NCI-H774 (cell line): ENCODE data around the gene AATK.
"Not testable (repeated sequence)": the region's sequence is repeated elsewhere in the genome, so short reads cannot be mapped to it uniquely, and the experiment has no call there.

Experiments
- DNase-seq: peaks from one replicate; lab custom pipeline; 2025; lab: John Stamatoyannopoulos, UW

The AATK gene

DNA sequence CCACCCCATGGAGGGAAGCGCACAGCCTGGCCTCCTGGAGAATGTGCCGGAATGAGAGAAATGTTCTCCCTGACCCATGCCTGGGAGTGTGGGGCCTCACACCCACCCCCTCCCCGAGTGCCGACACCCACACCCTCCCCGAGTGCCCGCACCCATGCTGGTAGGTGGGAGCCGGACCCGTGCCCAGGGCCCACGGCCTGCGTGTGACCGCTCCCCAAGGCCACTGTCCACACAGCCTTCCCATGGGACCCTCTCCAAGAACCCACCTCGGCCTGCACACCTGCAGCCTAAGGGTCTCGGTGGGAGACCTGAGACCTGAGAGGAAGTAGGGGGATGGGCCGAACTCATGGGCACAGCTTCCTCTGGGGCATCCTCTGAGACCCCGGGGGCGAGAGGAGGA is 4.0 kb downstream of the AATK start:
- DNase-seq: no peak

DNA sequence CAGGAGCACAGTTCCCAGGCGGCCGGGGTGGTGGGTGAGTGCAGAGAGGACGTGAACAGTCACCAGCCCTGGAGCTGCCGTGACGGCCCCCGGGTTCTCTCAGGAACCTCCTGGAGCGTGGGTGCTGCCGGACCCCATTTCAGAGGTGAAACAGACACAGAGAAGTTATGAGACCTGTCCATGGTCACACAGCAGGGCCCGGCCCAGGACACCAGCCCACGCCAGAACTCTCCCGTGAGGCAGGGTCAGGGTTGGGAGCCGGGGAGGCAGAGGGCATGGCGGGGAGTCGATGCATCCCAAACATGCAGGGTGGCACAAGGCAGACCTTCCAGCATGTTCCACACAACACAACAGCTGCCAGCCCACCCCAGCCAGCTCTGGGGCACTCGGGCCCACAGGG is 4.5 kb downstream of the AATK start:
- no peak for DNase-seq

DNA sequence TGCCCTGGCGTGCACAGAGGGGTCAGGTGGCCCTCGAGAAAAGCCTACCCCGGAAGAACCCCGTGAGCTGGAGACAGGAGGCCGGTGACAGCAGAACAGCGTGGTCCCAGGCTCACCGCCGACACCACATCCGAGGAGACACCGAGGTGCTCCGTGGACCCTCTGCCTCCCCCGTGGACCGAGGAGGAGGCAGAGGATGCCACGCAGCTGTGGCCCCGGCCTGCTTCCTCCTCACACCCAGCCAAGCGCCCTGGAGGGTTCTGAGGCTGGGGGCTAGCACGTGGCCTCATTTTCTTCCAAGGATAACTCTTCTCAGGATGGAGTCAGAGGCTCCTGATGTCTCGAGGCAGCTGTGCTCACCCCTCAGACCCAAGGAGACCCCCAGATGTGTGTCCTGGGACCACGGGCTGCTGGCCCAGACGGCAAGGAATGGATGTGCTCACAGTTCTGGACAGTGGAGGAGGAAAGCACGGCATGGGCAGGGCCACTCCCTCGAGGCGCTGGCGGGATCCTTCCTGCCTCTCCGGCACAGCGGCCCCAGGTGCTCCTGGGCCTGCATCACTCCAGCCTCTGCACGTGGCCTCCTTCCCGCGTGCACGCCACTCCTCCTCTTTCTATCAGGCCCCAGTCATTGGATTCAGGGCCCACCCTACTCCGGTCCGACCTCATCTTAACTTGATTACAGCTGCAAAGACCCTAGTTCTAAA is 5.1 kb downstream of the AATK start:
- no peak for DNase-seq

DNA sequence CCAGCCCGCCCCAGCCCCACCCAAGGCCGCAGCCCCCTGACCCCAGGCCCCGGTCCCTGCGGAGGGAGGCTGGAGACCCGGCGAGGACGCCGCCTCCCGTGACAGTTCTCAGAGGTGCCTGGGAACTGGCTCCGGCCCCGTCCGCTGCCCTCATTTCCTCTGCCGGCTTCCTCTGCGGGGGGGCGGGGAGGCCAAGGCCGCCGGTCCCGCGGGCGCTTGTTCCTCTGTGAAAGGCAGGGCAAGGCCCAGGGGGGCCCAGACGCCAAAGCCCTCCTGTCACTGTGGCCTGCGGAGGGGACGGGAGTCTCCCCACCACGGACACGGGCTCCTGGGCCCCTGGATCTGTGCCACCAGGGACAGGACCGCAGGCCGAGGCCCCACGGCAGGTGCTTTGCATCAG is 5.7 kb downstream of the AATK start:
- DNase-seq: no peak

DNA sequence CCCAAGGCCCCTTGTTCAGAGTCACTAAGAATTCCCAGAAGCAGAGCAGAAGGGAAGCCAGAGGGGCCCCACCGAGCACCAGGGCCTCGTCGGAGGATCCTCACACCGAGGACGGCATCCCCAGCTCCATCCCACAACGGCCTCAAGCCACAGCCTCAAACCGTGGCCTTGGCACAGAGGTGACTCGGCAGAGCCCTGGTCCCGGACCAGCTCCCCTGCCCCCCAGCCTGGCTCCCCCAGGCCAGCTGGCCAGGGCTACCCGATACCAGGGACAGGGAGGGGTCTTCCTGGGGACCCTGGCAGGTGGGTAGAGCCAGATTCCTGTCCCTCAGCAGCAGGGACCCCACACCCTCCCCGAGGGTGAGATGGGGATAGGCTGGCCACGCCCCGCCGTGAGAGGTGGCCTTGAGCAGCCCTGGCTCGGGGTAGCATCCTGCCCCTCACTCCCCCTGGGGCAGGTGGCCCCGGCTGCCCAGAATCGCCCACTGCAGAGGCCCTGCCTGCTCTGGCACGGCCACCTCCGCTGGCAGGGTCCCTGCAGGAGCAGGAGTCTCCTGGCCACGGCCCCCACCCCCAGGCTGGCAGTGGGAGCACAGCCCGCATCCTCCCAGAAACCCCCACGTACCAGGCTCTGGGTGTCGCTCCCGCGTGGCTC is 6.3 kb downstream of the AATK start:
- no peak for DNase-seq

DNA sequence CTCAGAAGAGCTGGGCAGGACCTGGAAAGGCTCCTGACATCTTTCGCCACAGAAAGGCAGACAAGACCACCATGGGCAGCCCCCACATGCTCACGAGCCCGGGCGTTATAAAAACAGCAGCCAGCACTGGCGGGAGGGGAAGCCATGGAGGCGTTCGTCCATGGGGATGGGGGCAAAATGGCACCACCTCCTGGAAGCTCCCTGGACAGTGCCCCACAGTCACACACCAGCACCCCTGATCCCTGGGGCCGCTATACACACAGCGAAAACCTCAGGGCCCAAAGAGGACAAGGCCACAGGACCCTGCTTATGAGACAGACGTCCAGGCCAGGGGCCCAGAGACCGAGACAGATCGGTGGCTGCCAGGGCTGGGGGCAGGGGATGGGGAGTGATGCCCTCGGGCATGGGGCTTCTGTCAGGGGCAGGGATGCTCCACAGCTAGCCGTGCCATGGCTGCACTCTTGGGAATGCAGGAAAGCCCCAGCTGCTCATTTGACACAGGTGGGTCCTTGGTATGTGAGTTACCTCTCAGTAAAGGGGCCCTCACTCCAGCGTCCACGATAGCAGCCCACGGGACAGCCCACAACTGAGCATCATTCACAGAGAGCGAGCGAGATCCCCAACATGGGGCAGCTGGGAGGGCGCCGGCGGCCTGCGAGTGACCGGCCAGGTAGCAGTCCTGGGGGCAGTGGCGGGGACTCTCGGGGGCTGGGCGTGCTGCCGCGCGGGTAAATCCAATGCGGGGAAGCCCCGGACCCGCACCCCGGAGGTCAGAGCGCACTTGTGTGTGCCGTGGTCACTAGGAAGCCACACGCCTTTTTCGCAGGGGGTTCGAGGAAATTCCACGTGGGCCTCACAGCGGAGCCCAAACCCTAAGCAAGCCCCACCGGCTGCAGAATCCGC is 7.1 kb downstream of the AATK start:
- DNase-seq: no peak

DNA sequence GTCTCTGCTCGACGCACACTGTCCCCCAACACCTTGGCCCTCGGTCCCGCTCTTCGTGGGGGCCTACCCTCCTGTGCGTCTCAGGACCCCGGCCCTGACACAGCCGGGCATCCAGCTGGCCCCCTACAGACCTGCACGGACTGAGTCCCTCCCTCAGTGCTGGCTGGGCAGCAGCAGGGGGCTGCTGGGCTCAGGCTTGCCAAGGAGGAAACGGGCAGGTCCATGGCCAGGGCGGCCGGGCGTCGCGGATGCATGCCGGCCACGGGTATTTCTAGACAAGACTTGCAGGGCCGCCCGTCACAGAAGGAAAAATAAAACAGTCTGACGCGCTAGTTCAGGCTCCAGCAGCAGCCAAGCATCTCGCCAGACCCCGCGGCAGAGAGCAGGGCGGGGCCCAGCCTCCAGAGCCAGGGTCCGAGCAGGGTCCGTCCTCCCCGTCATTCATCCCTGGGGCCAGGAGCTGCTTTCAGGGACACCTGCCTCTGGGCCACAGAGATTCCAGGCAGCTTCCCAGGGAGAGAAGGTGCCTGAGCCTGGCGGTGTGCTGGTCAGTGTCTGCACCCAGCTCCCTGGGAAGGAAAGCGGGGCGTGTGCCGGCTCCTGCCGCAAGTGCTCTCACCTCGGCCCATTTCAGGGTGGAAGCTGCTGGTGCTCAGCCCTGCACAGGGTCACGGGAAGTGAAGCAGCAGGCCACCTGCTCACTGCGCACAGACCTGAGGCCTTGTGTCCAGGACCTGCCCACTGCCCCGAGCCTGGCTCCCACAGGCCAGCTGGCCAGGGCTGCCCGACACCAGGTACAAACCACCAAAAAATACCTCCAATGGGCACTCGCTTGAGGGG is 8.0 kb downstream of the AATK start:
- DNase-seq: no peak

DNA sequence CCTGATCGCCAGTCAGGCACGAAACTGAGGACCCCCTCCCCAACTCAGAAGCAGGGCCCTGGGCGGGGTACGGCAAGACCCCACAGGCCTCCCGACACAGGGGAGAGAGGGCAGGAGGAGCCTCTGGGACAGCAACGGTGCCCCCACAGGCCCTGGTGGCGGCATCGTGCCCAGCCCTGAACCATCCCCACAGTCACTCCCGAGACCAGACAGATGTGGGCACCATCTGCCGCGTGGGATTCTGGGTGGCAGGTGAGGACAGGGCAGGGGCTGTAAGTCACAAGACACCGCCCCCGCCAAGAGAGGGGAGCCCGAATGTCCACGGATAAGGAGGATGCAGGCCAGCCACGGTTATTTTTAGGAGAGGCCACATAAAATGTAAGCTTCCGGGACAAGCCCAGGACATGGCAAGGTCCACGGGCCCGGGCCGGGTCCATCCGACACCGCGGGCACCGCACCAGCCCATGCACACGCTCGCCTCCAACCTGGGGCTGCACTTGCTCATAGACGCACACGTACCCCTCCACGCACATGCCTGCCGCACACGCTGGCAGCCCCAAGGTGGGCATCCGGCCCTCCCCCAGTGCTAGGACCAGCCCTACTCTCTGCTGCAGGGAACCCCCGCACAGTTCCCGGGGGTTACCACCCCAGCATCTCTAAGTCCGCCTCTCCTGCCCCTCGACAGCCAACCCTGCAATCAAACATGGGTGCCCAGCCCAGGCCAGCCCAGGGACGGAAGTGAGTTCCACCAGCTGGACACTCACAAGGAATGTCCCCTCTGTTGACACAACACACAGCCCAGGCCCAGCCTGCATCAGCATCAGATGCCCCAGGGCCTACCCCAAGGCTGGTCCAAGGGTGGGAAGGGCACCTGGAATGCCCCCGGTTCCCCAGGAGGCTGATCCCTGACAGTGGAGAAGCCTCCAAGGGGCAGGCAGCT is 8.9 kb downstream of the AATK start:
- DNase-seq: no peak

DNA sequence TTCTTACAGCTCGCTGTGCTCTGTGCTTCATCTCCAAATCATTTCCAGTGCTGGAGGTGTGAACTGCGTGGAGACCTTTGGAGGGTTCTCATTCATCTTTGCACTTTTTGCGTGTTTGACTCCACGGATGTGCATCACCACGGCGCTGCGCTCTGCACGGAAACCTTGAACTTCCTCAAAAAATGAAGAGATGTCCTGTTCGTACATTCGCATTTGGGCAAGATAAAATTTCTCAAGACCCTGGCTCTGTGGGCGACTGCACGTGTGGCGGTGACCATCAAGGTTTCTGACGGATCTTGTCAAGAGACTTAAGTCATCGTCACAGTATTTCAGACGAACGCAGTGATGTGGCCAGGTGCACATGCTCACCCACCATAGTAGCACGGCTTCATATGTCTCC is 11.1 kb downstream of the AATK start:
- no peak for DNase-seq

DNA sequence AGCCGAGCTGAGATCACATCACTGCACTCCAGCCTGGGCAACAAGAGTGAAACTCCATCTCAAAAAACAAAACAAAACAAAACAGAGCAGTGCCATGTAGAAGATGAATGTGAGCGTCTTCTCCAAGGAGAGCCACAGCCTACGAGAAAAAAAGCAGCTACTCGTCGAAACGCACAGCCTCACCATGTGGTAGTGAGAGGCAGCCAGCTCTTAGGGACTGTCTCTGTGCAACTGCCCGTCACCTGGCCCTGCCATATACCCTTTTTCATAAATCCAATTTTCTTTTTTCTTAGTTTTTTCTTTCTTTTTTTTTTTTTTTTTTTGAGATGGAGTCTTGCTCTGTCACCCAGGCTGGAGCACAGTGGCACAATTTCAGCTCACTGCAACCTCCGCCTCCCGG is 12.0 kb downstream of the AATK start:
- not testable (repeated sequence) for DNase-seq

DNA sequence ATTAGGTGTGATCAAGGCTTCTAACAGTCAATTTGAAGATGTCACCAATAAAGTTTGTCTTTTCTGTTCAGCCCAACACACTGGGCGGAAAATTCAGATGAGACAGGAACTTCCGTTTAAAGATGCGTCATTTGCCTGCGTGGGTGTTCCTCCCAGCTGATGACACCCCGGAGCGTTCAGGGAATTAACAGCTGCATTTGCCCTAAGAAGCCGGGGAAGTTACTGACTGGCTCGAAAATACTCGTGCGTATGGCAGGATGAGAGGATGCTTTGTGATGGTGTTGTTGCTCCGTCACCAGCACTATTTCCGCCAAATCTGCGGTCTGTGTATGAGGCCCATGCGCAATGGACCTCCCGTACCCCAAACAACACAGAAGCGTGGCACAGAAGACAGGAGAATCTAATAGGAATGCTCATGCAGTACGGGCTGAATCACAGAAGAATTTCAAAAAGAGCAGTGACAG is 12.6 kb downstream of the AATK start:
- no peak for DNase-seq

DNA sequence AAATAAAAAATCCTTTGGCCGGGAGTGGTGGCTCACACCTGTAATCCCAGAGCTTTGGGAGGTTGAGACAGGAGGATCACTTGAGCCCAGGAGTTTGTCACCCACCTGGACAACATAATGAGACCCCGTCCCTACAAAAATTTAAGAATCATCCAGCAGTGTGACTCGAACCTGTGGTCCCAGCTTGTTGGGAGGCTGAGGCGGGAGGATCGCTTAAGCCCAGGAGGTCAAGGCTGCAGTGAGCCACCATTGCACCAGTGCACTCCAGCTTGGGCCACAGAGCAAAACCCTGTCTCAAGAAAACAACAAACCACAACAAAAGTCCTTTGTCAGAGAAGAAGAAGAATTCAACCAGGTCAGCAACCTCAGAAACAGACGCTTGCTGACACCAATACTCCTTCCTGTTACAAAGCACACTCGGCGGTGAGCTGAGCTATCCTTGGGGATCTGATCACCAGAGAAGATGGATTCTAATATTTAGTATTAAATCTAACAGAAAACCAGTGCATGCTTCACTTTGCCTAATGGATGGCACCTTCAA is 13.7 kb downstream of the AATK start:
- DNase-seq: no peak

DNA sequence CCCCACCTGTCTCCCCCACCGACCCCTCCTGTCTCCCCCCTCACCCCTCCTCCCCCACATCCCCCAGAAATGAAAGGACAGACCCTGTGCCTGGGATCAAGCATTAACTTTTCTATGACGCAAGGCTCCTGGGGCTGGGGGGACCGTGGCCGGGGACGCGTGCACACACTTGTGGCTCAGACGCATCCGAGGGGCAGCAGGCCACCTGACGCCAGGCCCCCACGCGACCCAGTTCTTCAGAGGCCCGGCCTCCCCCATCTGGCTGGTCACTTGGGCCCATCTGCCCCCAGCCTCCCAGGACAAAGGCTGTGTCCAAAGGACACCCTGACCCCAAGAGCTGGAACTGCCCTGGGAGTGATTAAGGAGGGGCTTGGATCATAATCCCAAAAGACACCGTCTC is 14.7 kb downstream of the AATK start:
- no peak for DNase-seq

DNA sequence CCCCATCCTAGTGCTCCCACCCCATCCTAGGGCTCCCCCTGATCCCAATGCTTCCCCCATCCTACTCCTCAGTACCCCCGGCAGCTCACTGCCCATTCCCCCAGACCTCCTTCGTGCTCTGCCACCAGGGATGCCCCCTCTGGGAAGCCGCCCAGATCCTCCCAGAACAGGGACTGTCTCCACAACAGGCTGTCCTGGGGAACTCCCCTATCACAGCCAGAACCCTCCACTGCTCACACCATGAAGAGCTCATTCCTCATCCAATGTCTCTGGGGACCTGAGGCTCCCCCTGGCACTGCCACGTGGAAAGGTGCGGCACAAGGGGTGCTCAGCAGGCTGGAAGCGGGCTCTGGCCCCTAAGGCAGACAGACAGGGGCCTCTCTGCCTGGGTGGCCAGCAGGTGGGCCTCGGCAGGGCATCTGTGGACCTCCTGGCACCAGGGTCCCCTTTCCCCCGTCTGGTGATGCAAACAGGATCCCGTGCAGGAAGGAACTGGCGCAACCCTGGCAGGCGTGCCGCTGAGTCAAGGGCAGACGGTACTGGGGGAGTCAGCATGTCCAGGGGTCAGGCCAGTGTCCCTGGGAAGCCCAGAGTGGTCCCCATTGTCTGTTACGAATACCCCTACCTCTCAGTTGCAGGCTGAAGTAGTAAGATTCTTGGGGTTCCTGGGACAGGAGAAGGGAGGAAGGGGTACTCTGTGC is 15.5 kb downstream of the AATK start:
- DNase-seq: no peak

DNA sequence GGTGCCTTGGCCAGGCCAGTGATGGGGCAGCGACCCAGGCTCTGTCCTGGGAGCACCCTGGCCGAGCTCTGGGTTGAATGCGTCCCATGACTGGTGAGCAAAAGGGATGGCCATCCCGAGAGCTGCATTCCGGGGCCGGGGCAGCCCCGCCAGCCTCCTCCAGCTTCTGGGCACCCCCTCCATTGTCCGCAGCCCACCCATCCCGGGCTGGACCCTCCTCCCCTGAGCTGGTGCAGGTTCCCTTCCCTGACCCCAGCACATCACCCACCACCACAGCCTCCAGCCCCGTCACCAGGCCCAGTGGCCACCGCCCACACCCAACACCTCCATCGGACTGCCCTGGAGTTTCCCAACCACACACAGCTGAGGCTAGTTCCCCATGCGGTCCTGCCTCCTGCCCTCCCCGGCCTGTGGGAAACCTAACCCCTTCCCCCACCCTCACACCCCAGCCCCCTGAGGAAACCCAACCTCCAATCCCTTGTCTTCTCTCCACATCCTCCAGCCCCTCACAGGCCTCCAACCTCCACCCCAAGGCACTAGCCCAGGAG is 17.0 kb downstream of the AATK start:
- no peak for DNase-seq

DNA sequence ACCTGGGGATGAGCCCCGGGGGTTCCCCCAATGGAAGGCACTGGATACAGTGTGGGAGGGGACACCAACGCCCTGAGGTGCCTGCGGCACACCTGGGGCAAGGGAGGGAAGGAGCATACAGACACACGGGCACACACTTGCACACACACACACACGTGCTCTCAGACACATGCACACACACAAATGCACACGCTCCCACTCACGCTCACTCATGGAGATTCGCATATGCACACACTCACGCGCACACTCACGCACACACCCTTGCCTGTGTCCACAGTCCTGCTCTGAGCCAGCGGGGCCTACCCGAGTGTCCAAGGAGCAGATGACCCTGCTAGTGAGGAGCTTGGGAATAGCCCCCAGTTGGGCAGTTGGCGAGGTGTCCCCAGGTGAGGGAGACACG is 17.4 kb downstream of the AATK start:
- DNase-seq: no peak

DNA sequence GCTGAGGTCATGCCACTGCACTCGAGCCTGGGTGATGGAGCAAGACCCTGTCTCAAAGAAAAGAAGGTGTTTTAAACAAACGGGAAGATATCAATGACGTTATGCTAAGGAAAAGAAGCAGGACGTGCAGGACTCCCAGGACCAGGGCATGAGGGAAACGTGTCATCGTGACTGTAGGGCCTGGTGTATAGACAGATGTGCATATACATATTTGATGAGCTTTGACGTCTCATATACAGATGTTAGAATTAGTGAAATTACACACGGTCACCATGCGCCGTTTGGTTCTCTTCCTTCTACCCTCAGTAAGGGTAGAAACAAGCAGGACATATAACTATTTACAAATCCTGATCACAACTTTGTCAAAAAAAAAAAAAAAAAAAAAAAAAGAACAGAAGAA is 18.3 kb downstream of the AATK start:
- no peak for DNase-seq

DNA sequence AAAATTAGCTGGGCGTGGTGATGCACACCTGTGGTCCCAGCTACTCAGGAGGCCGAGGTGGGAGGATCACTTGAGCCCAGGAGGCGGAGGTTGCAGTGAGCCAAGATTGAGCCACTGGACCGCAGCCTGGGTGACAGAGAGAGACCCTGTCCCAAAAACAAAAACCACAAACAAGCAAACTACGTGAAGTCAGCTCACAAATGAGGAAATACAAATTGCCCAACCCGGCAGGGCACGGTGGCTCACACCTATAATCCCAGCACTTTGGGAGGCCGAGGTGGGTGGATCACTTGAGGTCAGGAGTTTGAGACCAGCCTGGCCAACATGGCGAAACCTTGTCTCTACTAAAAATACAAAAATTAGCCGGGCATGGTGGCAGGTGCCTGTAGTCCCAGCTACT is 19.8 kb downstream of the AATK start:
- DNase-seq: not testable (repeated sequence)

DNA sequence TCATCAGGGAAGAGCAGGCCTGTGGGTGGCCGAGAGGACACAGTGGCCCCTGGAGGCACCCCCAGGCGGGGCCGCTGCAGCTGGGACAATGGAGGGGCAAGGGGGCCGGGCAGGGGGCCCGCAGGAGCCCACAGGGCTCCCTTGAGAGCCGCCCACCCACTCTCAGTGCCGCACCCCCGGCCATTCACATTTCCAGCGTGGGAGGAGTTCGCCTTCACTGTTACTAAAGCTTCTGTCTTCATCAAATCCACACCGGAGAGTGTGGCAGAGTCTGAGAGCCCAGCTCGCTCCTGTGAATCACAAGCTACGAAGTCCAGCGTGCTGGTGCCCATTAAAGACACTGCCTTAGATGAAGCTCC is 21.6 kb downstream of the AATK start:
- no peak for DNase-seq
